ENCODE measurements around the gene HYDIN.
"Not testable (repeated sequence)": the region's sequence is repeated elsewhere in the genome, so short reads cannot be mapped to it uniquely, and the experiment has no call there.

GRCh38 chr16:71039368-71040111, 191.0 kb downstream of the HYDIN start:
- TF ChIP-seq TAF1 (IDR thresholded peaks at IDR 0.05; ENCODE audit: low read depth); CTCF (IDR thresholded peaks at IDR 0.05; ENCODE audit: poor library complexity, severe bottlenecking): not testable (repeated sequence)
